ENCODE results near the gene AKAIN1. TPM values are rescaled to one million over a fixed set of nuclear protein-coding genes. Genes with fewer than 3 reads are reported as not detected.

AKAIN1 gene
- polyA plus RNA-seq, 12 donors: 0.24 to 0.39 TPM; not detected in 10

DNA sequence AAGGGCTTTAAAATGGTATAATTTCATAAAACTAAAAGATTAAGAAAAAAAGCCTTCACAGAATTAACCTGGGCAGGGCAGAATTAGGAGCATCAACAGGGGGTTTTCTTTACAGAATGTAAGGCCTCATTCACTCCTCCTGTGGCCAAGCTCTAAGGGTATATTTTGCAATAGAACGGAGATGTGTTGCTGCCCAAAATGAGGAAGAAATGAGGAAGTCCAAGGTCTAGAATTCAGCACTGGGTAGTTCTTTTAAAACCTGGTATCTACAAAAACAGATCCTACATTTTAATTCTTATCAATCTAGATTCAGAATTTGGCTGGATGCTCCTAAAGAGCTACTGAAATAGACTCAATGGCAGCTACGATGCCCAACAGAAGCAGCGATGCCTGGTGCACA lies 101.8 kb downstream of the AKAIN1 start:
- no peak for DNase-seq

- no peak for DNase-seq
Measured at GRCh38 chr18:5093902-5094301, 103.2 kb downstream of the AKAIN1 start.

Other genes starting within 250 kb of the AKAIN1 start
- 10 to 100 TPM in 10 of 12 donors, 1 to 10 TPM in 1, not detected in 1; 9.9 to 15.3 (median 12.3) TPM for gene ZBTB14, start 98.5 kb upstream of the AKAIN1 start, polyA plus RNA-seq (ENCODE audit: insufficient read length in 12 of 12)

Data from muscle of arm (tissue), 12 donors.